H1 (cell line): ENCODE data around the gene FRY. TPM values are rescaled to one million over a fixed set of nuclear protein-coding genes. Genes with fewer than 3 reads are reported as not detected.

Experiments
- CBX5 ChIP-seq: fragments of 300-800, 300-1000 bp; sonication (generic); IDR thresholded peaks from 2 replicates; pipeline ENCODE4 v1.7.1; 2016; ENCODE audit warnings: antibody characterized with exemption, low read length, low read depth
- CHD1 ChIP-seq: IDR thresholded peaks from 2 replicates; pipeline ENCODE4 v1.6.1; 2012; ENCODE audit warnings: low read depth, low read length, improper control_type of control experiment
- CTCF ChIP-seq, 3 experiments: IDR thresholded peaks; 1 replicate in 2 of 3; 2 replicates in 1 of 3; pipeline versions ENCODE4 v1.5.1 to v1.6.1; 2011; ENCODE audit warnings: low read length in 3 of 3, mild to moderate bottlenecking in 3 of 3, inconsistent platforms in 2 of 3, low read depth in 1 of 3, moderate library complexity in 1 of 3; ENCODE audit not compliant: insufficient read depth in 1 of 3; ENCODE audit errors: control extremely low read depth in 1 of 3
- JUN ChIP-seq: IDR thresholded peaks from 2 replicates; pipeline ENCODE4 v1.6.1; 2011; ENCODE audit warnings: low read depth, mild to moderate bottlenecking, improper control_type of control experiment, low read length
- KDM1A ChIP-seq: fragments of 200-600, 300-600 bp; sonication (generic); IDR thresholded peaks from 2 replicates; pipeline ENCODE4 v1.7.1; 2016; ENCODE audit warnings: mild to moderate bottlenecking, low read length, borderline replicate concordance
- polyA plus RNA-seq, 7 experiments: library from polyadenylated mRNA; depleted of rRNA in 3 of 7; stranded (reverse) in 5 of 7; unstranded in 2 of 7; fragments of >200 nt in 5 of 7; fragments of 200-250 nt in 2 of 7; gene quantifications; 1 replicate in 5 of 7; 2 replicates in 1 of 7; 4 replicates in 1 of 7; pipeline versions ENCODE4 v1.2.1 to v1.2.3, GENCODE V29; 2011 to 2013; ENCODE audit warnings: missing spikeins in 2 of 7, mixed read lengths in 2 of 7
- total RNA-seq: library from RNA; stranded (reverse); fragmentation: NEBNext Ultra II Directional; extraction: Animal tissue kit (Norgen Biotek cat#: 25700); gene quantifications from 2 replicates; pipeline ENCODE4 v1.2.1, GENCODE V29; 2021

FRY gene
- total and polyA plus RNA-seq, 2 of the 8 experiments (the other 6 are each of a cell fraction or from before 2014, with no cell fraction given), result 4.3 to 9.2 TPM

DNA sequence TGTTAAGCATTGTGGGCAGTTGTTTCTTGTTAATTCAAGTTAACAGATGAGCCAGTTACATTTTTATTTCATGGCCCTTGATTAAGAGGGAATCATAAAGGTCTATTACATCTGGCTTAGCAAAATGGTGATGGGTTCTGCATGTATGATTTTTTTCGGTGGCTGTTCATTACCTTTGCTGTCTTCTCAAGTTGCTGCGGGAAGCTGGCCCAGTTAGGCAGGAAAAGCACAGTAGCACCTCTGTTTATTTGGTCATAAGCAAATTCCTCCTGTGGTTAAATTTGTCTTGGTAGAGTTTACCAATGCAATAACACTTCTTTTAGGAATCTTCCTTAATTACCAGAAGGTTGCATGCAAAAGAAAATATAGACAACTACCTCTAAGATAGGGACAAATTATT is 104.5 kb downstream of the FRY start (continued):
- TF ChIP-seq CHD1, result no peak
- no peak for TF ChIP-seq KDM1A
- no peak for TF ChIP-seq CBX5
- no peak for TF ChIP-seq JUN
- TF ChIP-seq CTCF (IDR thresholded peaks at IDR 0.05; ENCODE audit: control extremely low read depth in 1 of 3, insufficient read depth in 1 of 3, low read depth in 1 of 3, low read length in 3 of 3), result no peak
